NOMO-1 treated with dmso at 0.1 percent for 144 hours (cell line): Measurements from ENCODE around the gene SH2D5.
A peak's percentile ranks its signal among the peaks of the same experiment; 100 is the strongest.
"Not testable (repeated sequence)": the region's sequence is repeated elsewhere in the genome, so short reads cannot be mapped to it uniquely, and the experiment has no call there.

Source experiments
- DNase-seq: peaks from one replicate; lab custom pipeline; 2025; ENCODE audit not compliant: unreplicated experiment; lab: John Stamatoyannopoulos, UW

The SH2D5 gene

DNA sequence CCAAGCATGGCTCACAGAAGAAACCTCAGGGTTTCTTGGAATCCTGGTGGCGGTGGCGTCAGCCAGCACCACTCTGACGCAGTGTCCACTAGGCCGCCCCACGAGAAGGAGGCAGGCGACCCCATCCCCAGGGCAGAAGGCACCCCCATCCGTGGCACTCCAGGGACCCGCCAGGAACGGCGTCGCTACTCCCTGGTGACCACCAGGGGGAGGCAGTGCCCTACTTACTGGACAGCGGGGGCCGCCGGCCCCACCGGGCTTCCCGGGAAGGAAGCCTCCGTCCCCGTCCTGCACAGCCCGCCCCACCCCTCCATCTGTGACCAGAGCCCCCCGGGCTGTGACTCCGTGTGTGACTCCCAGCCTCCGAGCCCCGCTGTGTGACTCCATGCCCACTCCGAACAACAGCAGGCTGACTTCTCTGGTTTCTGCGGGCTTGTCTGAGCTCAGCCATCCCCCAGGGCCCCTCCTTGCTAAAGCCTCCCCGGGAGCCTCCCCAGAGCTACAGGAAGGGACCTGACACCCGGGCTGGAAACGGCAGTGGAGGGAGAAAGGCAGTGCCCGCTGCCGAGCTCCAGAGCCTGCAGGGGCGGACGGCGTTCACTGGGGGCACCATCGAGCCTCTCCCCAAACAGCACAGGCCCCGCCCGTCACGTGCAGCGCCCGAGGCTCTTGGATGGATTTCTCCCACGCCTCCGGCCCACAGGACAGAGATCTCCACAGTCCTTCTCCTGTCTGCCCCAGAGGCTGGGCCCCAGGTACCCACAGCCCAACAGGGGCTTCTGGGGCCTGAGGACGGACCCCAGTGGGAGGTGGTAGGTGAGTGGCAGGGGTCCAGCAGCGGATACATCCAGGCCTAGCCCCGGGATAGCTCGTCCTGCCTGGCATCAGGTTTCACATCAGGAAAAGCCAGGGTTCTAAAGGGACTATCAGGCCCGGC lies 35.8 kb downstream of the SH2D5 start:
- peak; percentile 63 for DNase-seq

DNA sequence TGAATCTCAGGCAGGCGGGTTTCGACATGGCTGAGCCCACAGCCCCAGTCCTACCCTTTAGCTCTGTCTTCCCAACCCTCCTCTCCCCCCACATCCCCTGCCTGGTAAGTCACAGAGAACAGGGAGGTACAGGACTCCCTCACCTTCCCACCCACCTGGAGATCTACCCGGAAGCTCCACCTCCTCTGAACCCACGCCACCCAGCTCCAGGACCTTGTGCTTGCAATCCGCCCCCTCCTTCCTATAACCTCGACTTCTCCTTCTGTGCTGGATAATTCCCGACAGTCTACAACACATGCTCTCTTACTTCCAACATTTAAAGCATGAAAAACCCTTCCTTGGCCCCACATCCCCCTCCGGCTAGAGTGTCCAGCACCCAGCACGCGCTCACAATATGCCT lies 37.0 kb downstream of the SH2D5 start:
- no peak for DNase-seq

DNA sequence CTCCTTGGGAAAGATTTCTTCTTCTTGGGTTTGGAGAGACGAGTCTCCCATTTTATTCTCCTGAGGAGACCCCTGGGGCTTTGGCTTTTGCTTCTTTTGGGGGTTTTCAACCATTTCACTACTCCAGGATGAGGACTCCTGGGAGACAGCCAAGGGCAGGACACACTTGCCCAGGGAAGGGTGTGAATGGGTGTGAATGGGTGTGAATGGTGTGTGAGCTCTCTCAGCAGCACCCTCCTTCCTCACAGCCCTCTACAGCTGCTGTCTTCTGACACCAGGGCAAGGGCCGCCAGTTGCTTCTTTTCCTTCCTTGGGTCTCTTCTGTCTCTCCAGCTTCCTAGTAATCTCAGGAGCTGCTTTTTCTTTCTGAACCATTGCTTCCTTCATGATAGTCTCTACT lies 38.9 kb downstream of the SH2D5 start:
- DNase-seq: no peak

DNA sequence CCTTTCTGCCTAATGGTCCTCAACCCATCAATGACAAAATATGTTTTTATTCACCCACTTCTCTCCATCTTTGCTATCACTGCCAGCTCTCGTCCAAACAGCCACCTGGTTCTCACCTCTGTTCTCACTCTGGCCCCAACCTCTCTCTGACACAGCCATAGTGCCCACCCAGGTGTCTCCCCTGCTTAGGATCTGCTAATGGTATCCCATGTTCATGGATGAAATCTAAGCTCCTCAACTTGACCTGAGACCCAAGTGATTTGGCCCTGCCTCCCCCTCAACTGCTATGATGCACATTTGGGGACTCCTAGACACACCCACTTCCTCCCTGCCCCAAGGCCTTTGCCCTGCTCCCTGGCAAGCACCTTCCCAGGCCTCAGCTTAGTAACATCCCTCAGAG lies 40.6 kb downstream of the SH2D5 start:
- DNase-seq: no peak

DNA sequence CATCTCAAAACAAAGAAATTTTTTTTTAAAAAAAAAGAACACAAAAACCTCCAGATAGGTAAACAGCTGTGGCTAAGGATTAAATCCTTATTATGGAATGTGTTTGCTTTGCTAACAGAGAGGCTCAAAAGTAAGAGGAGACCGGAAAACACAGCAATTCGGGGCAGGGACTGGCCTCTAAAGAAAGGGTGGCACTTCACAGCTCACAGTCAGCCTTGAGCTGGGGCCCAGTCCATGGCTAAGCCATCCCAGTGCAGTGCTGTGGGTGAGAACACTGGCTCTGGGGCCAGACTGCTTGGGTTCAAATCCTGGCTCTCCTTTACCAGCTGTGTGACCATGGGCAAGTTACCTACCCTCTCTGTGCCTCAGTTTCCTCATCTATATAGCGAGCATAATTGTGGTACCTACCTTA lies 42.9 kb downstream of the SH2D5 start:
- DNase-seq: no peak

DNA sequence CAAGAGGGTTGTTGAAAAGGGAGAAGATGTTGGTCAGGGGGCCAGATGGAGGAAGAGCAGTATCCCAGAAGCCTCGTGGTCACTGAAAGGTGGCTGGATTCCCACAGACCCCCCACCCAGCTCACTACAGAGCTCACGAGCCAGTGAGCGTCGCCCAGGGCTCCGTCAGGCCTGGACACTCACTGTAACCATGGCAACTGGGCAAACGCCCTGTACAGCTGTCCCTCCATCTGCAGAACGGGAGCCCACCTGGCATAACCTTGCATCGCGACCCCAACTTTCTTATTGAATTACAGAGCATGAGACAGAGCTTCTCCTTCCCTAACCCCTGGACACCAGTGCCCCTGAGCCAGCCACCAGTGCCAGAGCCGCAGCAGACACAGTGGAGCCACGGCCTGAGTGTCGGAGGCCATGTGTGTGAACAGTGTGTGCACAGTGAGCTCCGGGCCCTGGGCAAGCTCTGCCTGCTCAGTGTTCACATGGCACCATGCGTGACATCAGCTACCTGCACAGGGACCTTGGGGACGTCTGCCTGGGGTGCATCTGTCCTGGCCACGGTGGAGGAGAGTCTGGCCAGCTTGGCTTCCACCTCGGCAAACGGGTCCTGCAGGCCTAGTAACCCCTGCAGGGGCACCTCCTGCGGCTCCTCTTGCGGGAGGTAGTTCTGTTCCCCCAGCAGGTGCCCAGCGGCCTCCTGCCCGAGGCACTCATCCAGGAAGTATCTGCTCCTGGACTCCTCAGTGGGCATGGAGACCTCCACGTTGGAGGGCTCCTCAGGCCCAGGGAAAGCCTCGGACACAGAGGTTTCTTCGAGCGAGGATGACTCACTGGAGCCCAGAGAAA lies 45.4 kb downstream of the SH2D5 start:
- DNase-seq: no peak

DNA sequence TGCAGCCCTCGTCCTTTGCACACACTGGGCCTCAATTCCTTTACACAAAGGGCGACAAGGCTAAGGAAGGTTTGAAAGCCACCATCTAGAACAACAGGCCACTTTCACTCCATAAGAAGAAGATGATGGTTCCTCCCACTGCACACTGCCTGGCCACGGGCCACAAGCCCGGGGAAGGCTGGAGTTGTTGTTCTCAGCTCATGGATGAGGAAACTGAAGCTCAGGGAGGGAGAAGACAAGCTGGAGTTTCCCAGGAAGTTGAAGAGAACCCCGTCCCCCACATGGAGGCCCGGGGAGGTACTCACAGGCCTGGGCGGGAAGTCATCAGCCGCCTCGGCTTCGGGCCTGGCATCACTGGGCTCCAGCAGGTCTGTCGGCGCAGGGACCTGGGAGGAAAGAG lies 46.8 kb downstream of the SH2D5 start:
- DNase-seq: no peak

DNA sequence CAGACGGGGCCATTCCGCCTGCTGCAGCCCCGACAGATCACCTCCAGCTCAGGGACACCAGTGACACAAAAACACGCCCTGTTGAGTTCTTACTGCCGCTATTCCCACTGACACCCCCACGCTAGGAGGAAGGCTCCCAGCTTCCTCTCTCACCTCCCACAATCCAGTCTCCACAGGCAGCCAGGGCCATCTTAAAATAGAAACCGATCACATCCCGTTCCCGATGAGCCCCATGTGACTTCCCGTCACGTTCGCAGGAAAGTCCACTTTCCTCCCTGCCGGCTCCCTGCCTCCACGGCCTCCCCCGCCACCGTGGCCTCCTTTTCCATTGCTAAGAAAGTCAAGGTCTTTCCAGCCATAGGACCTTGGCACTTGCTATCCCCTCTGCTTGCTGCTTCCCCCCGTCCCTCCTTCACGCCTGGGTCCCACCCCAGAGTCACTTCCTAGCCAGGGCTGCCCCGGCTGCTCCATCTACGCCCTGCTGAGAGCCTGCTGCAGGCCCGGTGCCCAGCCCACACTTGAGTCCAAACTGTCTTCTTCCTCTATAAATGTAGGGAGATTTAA lies 47.3 kb downstream of the SH2D5 start:
- no peak for DNase-seq

DNA sequence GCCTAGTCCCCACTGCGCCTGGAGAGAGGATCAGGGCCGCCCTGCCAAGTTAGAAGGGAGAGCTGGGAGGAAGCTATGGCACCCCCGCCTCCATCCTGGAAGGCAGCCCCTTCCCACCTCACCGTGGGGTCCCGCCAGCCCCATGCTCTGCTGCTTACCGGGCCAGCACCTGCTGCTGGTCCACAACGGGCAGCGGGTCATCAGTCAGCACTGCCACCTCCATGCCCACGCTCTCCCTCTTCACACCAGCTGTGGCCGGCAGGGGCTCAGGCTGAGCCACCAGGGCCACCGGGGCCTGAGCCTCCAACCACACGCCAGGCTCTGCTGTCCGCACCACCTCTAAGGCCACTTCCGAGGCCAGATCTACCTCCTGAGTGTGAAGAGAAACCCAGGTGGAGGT lies 47.9 kb downstream of the SH2D5 start:
- DNase-seq: no peak

DNA sequence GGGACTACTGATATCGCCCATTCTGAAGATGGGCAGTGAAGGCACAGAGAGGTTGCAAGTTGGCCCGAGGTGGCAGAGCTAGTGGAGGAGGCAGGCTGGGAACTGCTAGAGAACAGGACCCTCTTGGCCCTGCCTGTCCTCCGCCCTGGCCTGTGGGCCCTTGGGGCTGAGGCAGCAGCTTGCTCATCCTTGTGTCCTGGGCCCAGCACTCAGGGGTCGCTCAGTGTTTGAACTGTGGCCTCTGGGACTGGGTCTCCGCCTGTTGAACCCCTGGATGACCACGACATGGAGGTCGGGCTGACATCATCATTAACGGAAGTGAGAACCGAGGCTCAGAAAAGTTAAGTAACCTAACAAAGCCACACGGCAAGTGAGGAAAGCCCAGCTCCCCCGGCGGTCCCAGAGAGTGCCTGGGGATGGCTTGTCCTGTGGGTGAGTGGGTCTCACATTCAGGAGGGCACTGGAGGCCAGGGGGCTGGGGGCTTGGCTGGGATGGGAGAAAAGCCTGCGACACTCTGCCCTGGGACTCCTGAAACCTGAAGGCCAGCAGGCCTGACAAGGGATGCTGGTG lies 48.4 kb downstream of the SH2D5 start:
- no peak for DNase-seq

DNA sequence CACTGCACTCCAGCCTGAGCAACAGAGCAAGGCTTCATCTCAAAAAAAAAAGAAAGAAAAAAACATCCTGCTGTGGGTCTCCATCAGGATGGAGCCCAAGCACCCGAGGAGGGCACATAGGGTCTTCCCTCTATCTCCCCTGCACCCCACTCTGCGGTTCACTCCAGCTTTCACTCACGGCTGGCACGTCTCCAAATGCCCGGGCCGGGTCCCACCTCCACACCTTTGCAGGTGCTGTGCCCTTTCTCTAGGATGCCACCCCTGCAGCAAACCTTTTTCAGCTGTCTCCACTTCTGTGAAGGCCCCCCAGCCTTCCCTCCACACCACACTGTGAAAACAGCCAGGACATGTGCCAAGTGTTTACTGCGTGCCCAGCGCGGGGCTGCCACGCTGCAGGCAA lies 48.9 kb downstream of the SH2D5 start:
- no peak for DNase-seq

DNA sequence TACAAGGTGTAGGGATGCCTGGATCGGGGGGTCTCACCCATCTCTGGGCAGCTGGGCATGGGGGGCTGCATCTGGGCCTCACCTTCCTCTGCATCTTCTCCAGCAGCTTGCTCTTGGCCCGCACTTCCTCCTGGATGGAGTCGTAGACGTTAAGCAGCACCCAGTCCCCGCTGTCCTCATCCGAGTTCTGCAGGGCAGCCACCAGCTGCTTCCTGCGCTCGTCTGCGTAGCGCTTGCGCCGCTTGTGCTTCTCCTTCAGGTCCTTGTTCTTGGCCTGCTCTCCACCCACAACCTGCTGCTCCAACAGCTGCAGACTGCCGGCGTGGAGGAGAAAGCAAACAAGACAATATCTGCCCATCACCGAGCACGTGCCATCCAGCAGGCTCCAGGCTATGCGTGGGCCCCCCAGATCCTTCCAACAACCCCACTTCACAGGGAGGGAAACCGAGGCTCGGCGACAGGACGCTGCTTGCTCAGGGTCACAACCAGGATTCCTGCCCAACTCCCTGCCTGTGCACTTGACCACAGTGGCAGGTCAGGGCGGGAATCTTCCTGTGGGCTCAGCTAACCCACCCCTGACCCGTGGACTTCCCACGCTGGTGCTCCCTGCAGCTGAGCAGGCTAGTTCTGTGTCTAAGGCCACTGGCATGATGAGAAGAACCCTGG lies 49.8 kb downstream of the SH2D5 start:
- peak; percentile 68 for DNase-seq

DNA sequence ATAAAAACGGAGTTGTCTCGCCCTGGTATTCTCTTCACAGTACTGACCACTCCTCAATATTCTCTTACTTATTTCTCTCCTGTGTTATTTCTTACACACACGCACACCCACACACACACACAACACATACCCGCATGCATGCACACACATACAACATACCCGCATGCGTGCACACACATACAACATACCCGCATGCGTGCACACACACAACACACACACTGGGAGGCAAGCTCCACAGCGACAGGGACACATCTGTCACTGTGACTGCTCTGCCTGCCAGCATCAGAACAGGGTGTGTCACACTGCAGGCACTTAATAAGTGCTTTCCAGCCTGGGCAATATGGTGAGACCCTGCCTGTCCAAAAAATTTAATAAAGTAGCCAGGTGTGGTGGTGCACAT lies 50.5 kb downstream of the SH2D5 start:
- DNase-seq: no peak

DNA sequence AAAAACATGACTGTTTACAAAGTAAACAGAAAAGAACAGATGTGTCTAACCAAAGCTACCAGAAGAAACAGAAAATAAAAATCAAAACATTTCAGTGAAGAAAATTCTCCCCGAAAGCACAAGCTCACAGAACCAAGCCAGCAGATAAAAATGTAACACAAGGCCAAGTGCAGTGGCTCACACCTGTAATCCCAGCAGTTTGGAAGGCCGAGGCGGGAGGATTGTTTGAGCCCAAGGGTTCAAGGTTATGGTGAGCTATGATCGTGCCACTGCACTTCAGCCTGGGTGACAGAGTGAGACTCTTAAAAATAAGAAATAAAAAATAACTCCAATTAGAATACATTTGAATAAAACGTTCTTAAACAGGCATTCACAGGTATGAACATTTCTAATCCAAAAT lies 52.2 kb downstream of the SH2D5 start:
- no peak for DNase-seq

DNA sequence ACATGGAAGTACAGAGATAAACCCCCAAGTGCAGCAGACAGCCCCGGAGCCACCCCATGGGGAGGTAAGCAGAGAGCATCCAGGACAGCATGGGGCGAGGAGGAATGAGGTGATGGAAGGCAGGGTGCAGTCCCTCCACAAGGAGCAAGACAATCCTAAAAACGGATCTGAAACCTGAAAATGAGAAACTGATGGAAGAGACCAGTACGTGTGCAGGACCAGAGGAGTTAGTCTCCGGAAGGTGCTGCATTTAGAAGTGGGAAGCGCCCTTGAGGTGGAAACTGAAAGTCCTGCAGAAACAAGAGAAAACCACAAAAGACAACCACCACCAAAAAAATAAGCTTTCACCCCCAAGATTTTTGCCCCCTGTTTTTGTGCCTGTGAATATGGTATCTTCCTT lies 53.9 kb downstream of the SH2D5 start:
- DNase-seq: peak; percentile 85

DNA sequence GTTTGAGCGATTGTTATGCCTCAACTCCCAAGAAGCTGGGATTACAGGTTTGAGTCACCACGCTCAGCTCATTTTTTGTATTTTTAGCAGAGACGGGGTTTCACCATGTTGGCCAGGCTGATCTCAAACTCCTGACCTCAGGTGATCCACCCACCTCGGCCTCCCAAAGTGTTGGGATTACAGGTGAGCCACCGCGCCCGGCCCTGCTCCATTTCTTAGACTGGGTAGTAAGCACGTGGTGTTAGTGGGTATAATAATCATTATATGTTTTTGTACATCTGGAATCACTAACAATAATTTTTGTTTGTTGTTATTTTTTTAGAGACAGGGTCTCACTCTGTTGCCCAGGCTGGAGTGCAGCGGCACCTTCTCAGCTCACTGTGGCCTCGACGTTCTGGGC lies 58.9 kb downstream of the SH2D5 start:
- DNase-seq: not testable (repeated sequence)

DNA sequence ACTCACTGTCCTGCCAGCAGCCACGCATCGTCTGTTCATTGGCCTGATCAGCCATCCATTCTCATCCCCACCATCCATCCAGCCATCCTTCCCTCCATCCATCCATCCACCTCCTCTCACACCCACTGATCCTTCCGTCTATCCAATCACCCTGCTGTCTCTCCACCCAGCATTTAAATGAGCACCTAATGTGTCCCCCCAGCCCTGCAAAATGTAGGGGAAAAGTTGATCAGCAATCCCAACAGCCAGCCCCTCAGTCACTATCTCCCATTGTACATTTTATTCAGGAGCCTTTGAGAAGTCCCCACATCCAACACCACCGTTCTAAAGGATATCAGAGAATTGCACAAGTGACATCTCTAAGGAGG lies 60.3 kb downstream of the SH2D5 start:
- no peak for DNase-seq

DNA sequence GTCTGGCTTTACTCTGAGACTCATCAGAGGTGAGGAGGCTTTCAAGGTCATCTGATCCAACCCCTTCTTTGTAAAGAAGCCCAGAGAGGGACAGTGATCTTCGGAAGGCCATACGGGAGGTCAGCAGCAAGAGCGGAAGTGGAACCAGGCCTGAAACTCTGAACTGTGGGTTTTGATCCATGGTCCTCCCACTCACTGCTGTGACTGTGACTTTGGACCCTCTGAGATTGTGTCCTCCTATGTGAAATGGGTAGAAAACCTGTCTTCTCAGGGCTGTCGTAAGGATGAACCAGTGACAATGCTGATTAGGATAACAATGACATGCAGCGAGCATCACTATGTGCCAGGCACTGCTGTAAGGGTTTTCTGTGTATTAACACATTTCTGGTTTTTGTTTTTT lies 61.6 kb downstream of the SH2D5 start:
- no peak for DNase-seq
